Measurements from ENCODE around the gene COL3A1.

DNA sequence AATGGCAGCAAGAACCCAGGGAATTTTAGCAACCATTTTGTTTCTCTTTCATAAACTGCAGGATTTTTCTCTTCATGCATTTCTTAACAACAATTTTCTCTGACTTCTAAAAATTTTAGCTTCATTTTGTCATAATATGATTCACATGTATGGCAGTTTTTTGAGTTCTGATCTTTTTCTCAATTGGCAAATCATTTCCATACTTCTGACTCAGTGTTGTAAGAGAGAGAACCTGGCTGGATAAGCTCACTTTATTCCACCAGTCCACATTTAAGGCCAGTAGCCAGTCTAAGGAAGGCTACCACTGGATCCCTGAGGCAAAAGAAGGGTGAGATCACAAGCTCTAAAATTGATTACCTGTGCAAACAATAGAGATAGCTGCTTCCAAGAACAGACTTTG, 42.8 kb upstream of the COL3A1 start:
- no peak for TF ChIP-seq CTCF (IDR thresholded peaks at IDR 0.05; ENCODE audit: poor library complexity)
- no peak for TF ChIP-seq EZH2phosphoT487 (IDR thresholded peaks at IDR 0.05; ENCODE audit: low read depth, severe bottlenecking, unreplicated experiment)
- no peak for TF ChIP-seq EZH2 (IDR thresholded peaks at IDR 0.05; ENCODE audit: borderline replicate concordance)

Data from hepatocyte (in vitro differentiated cells).